Measurements from ENCODE around the gene ALDH3A1. TPM values are rescaled to one million over a fixed set of nuclear protein-coding genes. Genes with fewer than 3 reads are reported as not detected.

Gene ALDH3A1
- total RNA-seq, 4 donors from 2014 or later = 41.7 to 128 (median 83.9) TPM

- Histone ChIP-seq H3K27ac (peak overlapping the region; percentile 95), H3K4me1 (peaks cover 79% of the 10 kb centered on the region), H3K9me3 (no peaks in the 10 kb centered on the region), H3K27me3 (no peaks in the 10 kb centered on the region), H3K4me3 (peak overlapping the region; percentile 39), H3K36me3 (no peaks in the 10 kb centered on the region)
- TF ChIP-seq EP300 (IDR thresholded peaks at IDR 0.05) (no peak), POLR2AphosphoS5 (IDR thresholded peaks at IDR 0.05) (no peak), POLR2A (IDR thresholded peaks at IDR 0.05) (no peak)
- TF ChIP-seq, protein P1, sequence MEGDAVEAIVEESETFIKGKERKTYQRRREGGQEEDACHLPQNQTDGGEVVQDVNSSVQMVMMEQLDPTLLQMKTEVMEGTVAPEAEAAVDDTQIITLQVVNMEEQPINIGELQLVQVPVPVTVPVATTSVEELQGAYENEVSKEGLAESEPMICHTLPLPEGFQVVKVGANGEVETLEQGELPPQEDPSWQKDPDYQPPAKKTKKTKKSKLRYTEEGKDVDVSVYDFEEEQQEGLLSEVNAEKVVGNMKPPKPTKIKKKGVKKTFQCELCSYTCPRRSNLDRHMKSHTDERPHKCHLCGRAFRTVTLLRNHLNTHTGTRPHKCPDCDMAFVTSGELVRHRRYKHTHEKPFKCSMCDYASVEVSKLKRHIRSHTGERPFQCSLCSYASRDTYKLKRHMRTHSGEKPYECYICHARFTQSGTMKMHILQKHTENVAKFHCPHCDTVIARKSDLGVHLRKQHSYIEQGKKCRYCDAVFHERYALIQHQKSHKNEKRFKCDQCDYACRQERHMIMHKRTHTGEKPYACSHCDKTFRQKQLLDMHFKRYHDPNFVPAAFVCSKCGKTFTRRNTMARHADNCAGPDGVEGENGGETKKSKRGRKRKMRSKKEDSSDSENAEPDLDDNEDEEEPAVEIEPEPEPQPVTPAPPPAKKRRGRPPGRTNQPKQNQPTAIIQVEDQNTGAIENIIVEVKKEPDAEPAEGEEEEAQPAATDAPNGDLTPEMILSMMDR (IDR thresholded peaks at IDR 0.05) = no peak
- WGBS = 31% methylated on average over 20 of the region's 55 CpGs
- DNase-seq (ENCODE audit: low spot score in 2 of 2) = peak; percentile 87 to 89
These were observed 23.3 kb downstream of the ALDH3A1 start for GRCh38 chr17:19724501-19725420.

- TF ChIP-seq, protein P1 (IDR thresholded peaks at IDR 0.05) = no peak
- TF ChIP-seq EP300 (IDR thresholded peaks at IDR 0.05) (no peak), POLR2A (IDR thresholded peaks at IDR 0.05) (no peak), POLR2AphosphoS5 (IDR thresholded peaks at IDR 0.05) (peak in 1 of 3 donors; percentile 76)
- Histone ChIP-seq H3K36me3 (no peaks in the 10 kb centered on the region), H3K9me3 (no peaks in the 10 kb centered on the region), H3K4me1 (peaks cover 80% of the 10 kb centered on the region), H3K27ac (peak overlapping the region; percentile 95), H3K27me3 (no peaks in the 10 kb centered on the region), H3K4me3 (peak overlapping the region; percentile 39)
- peak in 1 of 2 donors; percentile 83 for DNase-seq (ENCODE audit: low spot score in 2 of 2)
- 67% methylated on average over 1 of the region's 1 CpG for WGBS
These were observed 24.1 kb downstream of the ALDH3A1 start for GRCh38 chr17:19723964-19724363.

DNA sequence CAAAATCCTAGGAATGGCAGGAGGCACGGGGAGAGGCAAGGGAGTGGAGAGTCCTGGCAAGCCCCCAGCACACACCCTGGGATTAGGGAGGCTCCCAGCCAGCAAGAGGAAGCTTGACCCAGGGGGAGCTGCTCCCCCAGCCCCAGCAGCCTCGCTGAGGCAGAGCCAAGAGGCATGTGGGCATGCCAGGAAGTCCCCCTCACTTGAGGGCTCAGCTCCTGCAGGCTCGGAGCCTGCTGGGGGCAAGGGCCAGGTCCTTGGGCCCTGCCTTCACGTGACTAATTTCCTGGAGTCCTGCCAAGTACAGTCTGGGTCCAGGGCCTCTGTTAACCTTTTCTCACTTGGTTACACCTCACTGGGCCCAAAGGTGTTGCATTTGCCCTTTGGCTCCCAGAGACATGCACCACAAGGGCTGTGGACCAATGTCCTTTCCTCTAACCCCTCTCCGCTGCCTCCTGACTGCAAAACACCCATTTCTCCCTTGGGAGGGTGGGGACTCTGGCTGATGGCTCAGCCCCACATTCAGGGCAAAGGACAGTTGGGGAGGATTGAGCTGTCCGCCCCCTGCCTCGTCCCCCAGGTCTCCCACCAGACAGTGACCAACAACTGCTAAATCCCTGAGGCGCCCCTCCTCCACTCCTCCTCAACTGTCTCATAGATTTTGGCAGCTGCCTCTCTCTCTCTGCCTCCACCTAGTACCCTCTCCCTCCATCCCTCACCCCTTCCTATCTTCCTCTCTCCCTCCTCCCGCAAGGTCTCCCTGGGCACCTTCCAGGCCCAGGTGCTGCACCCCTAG is 27.3 kb downstream of the ALDH3A1 start:
- Histone ChIP-seq H3K27ac (no peak overlapping the region), H3K27me3 (no peaks in the 10 kb centered on the region), H3K9me3 (no peaks in the 10 kb centered on the region), H3K4me1 (peaks cover 76% of the 10 kb centered on the region), H3K36me3 (no peaks in the 10 kb centered on the region), H3K4me3 (no peak overlapping the region)
- no peak for TF ChIP-seq POLR2A (IDR thresholded peaks at IDR 0.05)
- TF ChIP-seq POLR2AphosphoS5 (IDR thresholded peaks at IDR 0.05) = no peak
- no peak for TF ChIP-seq EP300 (IDR thresholded peaks at IDR 0.05)
- TF ChIP-seq, protein P1 (IDR thresholded peaks at IDR 0.05) = no peak
- WGBS = 57% methylated on average over 9 of the region's 9 CpGs
- DNase-seq (ENCODE audit: low spot score in 2 of 2) = no peak

GRCh38 chr17:19720210-19720475 is 28.0 kb downstream of the ALDH3A1 start:
- H3K4me3 ChIP-seq = no peak overlapping the region
- H3K36me3 ChIP-seq = no peaks in the 10 kb centered on the region
- WGBS = 63% methylated on average over 2 of the region's 5 CpGs
- no peaks in the 10 kb centered on the region for H3K27me3 ChIP-seq
- no peak overlapping the region for H3K27ac ChIP-seq
- H3K9me3 ChIP-seq = no peaks in the 10 kb centered on the region
- H3K4me1 ChIP-seq = peaks cover 69% of the 10 kb centered on the region
- TF ChIP-seq EP300 (IDR thresholded peaks at IDR 0.05) = no peak
- TF ChIP-seq POLR2A (IDR thresholded peaks at IDR 0.05) = no peak
- TF ChIP-seq POLR2AphosphoS5 (IDR thresholded peaks at IDR 0.05) = no peak
- TF ChIP-seq, protein P1 (IDR thresholded peaks at IDR 0.05) = no peak
- no peak for DNase-seq (ENCODE audit: low spot score in 2 of 2)

All from suprapubic skin (tissue), 4 donors.